Activated effector memory CD4-positive, alpha-beta T cell treated with anti-CD3 and anti-CD28 coated beads, Interleukin-2, amount 50 U/mL, for 16 hours (primary cell): ENCODE measurements around the gene LDHAL6B.

Experiments used
- DNase-seq: peaks from one replicate; pipeline ENCODE4 v3.0.0-alpha.2; 2020

Gene LDHAL6B

DNA sequence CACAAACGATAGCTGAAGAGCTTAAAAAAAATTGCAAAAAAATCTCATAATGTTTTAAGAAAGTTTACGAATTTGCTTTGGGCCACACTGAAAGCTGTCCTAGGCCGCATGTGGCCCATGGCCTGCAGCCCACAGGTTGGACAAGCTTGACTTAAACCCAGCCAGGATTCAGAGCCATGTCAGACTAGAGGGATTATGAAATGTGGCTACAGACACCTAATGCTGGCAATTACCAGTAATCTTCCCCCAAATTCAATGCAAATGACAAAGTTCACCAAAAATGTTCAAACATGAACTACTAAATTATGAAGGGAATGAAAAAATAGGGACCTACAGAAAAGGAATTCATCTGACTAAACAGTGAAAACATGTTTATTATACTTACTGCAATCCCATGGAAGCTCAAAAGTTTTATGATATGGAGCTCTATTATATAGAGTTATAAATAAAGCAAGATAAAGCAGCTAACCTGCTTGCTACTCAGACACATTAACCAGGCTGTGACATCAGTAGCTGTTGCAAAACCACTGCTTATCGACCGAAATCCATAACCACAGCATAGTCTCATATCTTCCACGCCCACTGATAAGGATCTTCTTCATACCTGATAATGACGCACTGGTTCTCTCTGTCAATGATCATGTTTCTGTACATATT lies 49.2 kb downstream of the LDHAL6B start:
- no peak for DNase-seq

GRCh38 chr15:59256482-59256881 lies 49.8 kb downstream of the LDHAL6B start:
- no peak for DNase-seq

GRCh38 chr15:59257140-59257539 lies 50.5 kb downstream of the LDHAL6B start:
- DNase-seq: no peak
